Mucosa of gallbladder (tissue), 1 donor: ENCODE data around the gene BMP6. TPM values are rescaled to one million over a fixed set of nuclear protein-coding genes. Genes with fewer than 3 reads are reported as not detected.

Source experiments
- DNase-seq: peaks from one replicate; pipeline ENCODE4 v3.0.0-alpha.2; 2020; ENCODE audit warnings: low spot score
- total RNA-seq: library from RNA; stranded (reverse); gene quantifications from one replicate; pipeline ENCODE4 v1.2.1, GENCODE V29; 2021
- donor health status: DM: no; HTN: no; CAD: no.

The BMP6 gene
- 7.3 TPM for total RNA-seq

GRCh38 chr6:7725849-7726415 is at the start of gene BMP6:
Gene BMP6, plus strand, starts transcription at chr6:7726099. Its CDS starts 857 bp downstream, at chr6:7726956.
- DNase-seq: peak; percentile 86

- no peak for DNase-seq
Measured at GRCh38 chr6:7677229-7677628, 48.7 kb upstream of the BMP6 start.

- DNase-seq: no peak
Measured at GRCh38 chr6:7680393-7681075, 45.4 kb upstream of the BMP6 start.

DNA sequence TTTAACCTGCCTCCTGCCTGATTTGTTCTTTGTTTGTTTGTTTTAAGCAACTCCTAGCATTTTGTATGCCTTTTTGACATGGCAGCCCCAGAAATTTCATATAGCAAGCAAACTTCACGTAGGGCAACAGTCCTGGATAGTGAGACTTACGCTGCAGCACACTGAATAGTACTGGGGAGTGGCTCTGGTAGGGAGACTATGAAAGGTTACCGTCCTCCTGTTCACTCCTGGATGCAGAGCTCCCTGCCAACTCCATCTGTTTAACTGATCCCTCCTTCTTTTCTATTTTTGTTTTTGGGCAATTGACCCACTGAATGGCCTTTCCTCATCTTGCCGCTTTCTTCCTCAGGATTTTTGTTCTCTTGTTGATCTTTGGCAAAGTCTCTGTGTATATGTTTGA is 44.5 kb upstream of the BMP6 start:
- no peak for DNase-seq

GRCh38 chr6:7684076-7684475 is 41.8 kb upstream of the BMP6 start:
- DNase-seq: no peak

- DNase-seq: no peak
Measured at GRCh38 chr6:7684843-7685242, 41.1 kb upstream of the BMP6 start.

DNA sequence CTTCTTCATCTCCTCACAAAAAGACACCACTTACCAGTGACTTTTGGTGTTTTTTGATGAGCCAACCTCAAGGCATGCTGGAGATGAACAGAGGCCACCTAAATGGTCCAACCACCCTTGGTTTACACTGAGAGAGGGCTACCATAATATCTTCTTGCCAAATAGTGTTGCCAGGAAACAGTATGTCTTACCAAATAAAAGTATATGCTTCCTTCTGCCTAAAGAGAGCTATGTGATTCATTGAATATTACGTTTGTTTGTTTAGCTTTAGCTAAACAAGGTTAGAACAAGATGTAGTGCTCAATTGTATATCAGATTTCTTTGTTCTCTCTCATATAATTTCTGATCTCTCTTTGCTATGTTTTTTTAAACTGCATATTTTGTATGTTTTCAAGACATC is 40.6 kb upstream of the BMP6 start:
- DNase-seq: no peak

DNA sequence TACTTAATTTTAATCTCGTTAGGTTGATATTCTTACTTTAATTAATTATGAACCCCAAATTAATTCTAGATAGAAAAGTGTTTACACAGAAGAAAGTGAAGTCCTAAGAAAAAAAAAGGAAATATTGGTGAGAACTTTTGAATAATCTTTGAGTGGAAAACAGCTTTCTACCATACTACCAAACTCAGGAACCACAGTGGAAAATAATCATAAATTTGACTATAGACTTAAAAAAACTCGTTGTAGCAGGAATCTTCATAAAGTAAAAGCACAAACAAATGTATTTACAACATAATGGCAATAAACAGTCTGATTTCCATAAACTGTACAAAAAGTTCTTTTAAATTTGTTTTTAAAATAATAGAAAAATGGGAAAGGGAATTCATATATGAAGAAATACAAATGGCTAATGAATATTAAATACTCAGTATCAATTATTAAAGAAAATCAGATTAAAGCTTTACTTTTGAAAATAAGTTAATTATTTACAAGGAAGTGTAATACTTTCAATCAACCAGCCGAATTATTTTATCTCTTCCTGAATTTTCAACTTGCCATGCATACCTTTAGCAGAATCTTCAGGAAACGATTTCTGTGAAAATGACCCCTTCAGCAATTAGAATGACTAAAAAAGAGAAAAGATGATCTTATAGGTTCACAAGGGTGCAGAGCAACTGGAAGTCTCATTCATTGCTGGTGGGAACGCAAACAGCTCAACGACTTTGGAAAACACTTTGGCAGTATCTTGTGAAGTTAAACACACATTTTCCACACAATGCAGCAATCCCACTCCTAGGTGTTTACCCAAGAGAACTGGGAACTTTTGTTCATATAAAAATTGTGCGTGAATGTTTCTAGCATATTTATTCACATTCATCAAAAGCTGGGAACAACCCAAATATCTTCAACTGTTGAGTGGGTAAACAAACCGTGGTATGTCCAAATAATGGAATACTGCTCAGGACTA is 38.5 kb upstream of the BMP6 start:
- no peak for DNase-seq

DNA sequence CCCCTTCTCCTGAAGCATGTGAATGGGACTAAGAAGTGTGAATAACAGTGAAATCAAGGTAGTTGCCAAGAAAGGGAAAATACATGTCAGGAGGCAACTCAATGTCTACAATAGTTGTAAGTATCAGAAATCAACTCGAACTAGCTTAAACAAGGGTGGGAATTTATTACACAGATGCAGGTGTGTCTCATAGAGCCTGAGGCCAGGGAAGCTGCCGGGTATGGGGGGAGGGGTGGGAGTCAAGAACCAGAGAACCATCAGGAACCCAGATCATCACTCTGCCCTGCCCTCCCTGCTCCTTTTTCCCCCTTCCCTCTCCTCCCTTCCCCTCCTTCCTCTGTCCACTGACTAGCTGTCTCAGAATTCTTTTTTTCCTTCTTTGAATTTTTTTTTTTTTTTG is 34.9 kb upstream of the BMP6 start:
- no peak for DNase-seq

- DNase-seq: peak; percentile 23
Measured at GRCh38 chr6:7691675-7692452, 34.0 kb upstream of the BMP6 start.

DNA sequence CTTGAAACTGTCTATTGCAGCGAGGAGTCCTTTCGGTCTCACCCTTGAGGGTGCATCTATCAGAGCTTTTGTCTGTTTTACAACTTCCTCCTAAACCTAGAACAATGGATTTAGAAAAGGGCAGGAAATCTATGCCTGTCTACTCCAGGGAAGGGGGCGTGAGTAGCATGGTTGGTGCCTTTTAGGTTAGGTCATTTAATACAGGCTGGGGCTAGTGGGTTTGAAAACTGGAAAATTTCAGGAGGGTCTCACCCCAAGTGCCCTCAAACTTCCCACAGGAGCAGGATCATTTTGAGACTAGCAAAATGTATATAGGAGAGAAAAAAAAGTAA is 33.5 kb upstream of the BMP6 start:
- DNase-seq: no peak

DNA sequence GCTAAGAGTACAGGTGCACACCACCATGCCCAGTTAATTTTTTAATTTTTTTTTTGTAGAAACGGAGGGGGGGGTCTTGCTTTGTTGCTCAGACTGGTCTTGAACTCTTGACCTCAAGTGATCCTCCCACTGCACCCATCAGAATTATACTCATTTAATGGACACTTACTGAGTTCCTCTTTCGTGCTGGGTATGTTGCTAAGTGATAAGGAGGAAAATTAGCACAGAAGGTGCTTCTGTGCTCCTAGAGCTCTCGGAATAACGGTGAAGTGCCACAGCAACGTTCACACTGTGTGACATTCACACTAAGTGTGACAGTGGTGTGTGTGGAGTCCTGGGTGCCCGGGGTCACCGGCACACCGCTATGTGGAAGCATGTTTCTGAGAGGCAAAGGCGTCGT is 32.1 kb upstream of the BMP6 start:
- no peak for DNase-seq

GRCh38 chr6:7696061-7696460 is 29.8 kb upstream of the BMP6 start:
- DNase-seq: no peak

DNA sequence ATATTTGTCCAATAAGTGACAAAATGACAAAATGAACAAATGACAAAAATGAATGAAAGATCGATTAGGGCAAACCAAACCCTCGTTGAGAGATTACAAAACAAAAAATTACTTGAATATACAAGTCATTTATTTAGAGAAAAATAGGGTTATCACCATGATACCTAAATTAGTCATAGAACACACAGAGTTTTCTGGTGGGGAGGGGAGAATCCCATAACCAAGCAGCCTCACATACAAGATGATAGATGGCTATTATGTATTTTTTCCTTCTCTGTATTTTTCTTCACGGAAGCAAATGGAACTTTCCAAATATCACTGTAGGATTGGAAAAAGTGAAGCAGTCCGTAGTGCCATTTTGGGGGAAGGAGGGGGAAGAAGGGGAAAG is 28.5 kb upstream of the BMP6 start:
- DNase-seq: no peak

DNA sequence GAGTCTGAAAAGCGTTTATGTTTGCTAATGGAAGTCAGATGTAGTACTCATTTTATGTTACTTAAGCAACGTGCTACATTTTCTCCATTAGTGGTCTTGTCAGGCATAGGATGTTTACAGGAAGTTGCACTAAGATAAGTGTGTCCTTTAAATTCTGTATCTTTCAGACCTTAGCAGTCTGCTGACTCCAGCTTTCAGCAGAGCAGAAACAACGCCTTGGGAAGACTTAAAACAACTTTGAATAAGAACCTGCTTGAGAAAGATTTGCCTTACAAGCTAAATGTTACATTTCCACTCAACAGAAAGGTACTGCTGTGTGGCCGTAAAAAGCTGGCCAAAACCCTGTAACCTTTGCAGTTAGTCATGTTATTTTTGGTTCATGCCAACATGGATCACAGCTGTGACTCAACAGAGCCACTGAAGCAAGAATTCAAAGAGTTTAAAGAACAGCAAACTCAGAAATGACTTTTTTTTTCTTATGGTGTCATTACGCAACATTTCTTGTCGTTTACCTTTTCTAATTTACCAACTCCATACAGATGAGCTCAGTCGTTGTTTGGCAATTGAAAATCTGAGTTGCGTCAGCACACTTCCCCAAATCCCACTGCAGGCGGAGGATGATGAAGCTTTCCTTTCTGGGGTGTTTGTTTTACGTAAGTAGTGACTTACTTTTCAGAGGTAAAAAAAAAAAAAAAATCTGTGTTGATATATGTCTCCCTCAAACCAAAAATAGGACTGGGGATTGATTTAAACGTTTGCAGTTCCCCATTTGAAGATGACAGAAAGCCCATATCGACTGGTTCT is 27.9 kb upstream of the BMP6 start:
- peak; percentile 27 for DNase-seq

DNA sequence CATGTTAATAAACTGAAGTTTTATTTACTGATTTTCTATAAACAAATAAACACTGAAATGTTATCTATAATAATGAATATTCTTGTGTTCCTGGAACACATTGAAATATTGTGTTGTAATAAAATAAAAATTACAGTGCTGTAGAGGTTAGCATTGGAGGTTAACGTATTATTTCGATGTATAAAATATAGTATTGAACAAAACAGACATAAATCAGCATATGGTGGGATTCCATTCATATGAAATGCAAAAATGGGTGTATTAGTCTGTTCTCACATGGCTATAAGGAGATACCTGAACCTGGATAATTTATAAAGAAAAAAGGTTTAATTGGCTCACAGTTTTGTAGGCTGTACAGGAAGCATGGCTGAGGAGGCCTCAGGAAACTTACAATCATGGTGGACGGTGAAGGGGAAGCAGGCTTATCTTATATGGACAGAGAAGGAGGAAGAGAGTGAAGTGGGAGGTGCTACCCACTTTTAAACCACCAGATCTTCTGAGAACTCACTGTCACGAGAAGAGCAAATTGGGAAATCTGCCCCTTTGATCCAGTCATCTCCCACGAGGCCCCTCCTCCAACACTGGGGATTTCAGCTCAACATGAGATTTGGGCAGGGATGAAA is 24.6 kb upstream of the BMP6 start:
- no peak for DNase-seq

DNA sequence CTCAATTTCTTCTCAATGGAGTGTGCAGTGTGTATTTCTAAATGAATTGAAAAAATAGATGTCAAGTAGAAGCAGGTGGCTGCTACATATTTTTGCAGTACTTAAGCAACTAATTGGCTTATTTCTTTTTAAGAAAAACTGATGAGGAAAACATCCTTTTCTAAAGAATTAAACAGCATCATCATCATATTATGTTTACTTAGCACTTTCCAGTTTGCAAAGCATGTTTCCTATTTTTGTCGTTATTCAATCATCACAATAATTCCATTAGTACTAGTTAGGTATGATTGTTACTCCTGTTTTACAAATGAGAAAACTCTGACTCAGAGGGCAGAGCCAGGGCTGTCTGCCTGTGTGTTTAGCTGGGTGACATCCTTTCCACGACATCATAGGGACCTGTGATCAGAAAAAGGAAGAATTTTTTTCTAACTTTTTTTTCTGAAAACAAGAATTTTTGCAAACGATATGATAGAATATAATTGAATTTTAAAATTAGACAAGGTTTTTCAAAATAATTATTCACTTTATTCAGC is 22.7 kb upstream of the BMP6 start:
- DNase-seq: no peak

DNA sequence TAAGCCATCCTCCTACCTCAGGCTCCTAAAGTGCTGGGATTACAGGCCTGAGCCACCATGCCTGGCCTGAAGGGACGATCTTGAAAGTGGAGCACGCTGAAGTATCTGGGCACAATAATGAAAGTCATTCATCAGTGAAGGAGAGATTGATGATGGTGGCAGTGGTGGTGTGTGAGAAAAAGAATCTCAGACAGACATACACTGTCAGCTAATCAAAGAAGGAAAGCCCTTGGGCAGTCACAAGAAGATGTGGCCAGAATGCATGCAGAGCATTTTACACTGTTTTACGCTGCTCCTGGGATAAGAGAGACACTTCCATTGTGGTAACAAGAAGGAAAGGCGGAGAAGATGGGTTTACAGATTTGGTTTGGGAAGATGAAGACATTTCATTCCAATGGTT is 20.4 kb upstream of the BMP6 start:
- no peak for DNase-seq

GRCh38 chr6:7706269-7706668 is 19.6 kb upstream of the BMP6 start:
- DNase-seq: no peak

DNA sequence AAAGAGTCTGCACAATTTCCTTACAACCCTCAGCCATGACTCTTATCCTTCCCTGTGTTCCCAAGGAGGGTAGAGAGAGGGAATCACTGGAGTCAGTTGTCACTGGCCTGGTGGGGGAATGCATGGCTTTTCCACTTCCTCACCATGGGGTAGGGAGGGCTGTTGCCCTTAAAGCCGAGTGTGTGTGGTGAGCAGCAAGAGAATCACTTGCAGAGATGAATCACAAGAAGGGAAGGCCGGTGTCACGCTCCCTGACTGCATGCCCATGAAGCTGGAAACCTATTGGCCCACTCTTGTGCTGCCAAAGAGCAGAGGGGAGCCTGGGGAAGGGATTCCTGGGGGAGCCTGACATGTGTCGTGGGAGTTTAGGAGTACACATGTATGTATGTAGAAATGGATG is 18.1 kb upstream of the BMP6 start:
- DNase-seq: no peak
